ENCODE measurements around the gene CCDC33. TPM values are rescaled to one million over a fixed set of nuclear protein-coding genes. Genes with fewer than 3 reads are reported as not detected.

Gene CCDC33
- total RNA-seq, 1 donor from 2014 or later = 4.2 TPM

- Mint-ChIP-seq H3K27ac (no peak overlapping the region), H3K4me1 (peaks cover 4% of the 10 kb centered on the region), H3K27me3 (ENCODE audit: low read depth) (peaks cover 56% of the 10 kb centered on the region), H3K36me3 (no peaks in the 10 kb centered on the region), H3K9me3 (no peaks in the 10 kb centered on the region), H3K4me3 (no peak overlapping the region)
- DNase-seq (ENCODE audit: low spot score in 2 of 2, unreplicated experiment in 2 of 2) = no peak
- TF ChIP-seq CTCF (IDR thresholded peaks at IDR 0.05; ENCODE audit: unreplicated experiment) = no peak
These were observed 16.2 kb downstream of the CCDC33 start for GRCh38 chr15:74252291-74252690.

GRCh38 chr15:74252721-74253120 is 16.6 kb downstream of the CCDC33 start:
- DNase-seq (ENCODE audit: low spot score in 2 of 2, unreplicated experiment in 2 of 2) = no peak
- Mint-ChIP-seq H3K36me3 (no peaks in the 10 kb centered on the region), H3K27ac (no peak overlapping the region), H3K4me1 (peaks cover 4% of the 10 kb centered on the region), H3K27me3 (ENCODE audit: low read depth) (peaks cover 55% of the 10 kb centered on the region), H3K4me3 (no peak overlapping the region), H3K9me3 (no peaks in the 10 kb centered on the region)
- TF ChIP-seq CTCF (IDR thresholded peaks at IDR 0.05; ENCODE audit: unreplicated experiment) = no peak

- DNase-seq (ENCODE audit: low spot score in 2 of 2, unreplicated experiment in 2 of 2) = no peak
- Mint-ChIP-seq H3K4me3 (no peak overlapping the region), H3K27me3 (ENCODE audit: low read depth) (peaks cover 57% of the 10 kb centered on the region), H3K4me1 (peaks cover 4% of the 10 kb centered on the region), H3K36me3 (no peaks in the 10 kb centered on the region), H3K27ac (no peak overlapping the region), H3K9me3 (no peaks in the 10 kb centered on the region)
- no peak for TF ChIP-seq CTCF (IDR thresholded peaks at IDR 0.05; ENCODE audit: unreplicated experiment)
These were observed 17.2 kb downstream of the CCDC33 start for GRCh38 chr15:74253211-74253921.

GRCh38 chr15:74257105-74257504 is 21.0 kb downstream of the CCDC33 start:
- DNase-seq (ENCODE audit: low spot score in 2 of 2, unreplicated experiment in 2 of 2) = no peak
- Mint-ChIP-seq H3K9me3 (no peaks in the 10 kb centered on the region), H3K4me1 (peaks cover 17% of the 10 kb centered on the region), H3K27ac (no peak overlapping the region), H3K27me3 (ENCODE audit: low read depth) (peaks cover 62% of the 10 kb centered on the region), H3K36me3 (no peaks in the 10 kb centered on the region), H3K4me3 (no peak overlapping the region)
- TF ChIP-seq CTCF (IDR thresholded peaks at IDR 0.05; ENCODE audit: unreplicated experiment) = no peak

DNA sequence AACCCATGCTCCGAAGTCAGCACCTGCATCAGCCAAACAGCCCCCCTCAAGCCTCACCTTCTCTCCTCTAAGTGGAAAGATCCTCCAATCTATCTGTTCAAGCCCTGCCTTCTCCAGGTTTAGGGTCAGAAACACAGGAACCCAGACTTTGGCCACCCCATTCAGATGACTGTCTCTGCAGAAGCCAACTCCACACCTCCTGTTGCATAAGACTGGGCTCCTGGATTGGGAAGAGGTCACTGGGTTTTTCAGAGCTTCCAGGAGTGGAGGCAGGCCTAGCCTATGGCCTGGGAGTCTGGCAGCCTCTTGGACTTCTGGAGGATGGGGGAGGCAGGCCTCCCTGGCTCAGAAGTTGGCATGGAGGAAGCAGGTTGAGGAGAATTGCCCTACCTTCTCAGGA is 21.5 kb downstream of the CCDC33 start:
- no peak for TF ChIP-seq CTCF (IDR thresholded peaks at IDR 0.05; ENCODE audit: unreplicated experiment)
- H3K4me1 Mint-ChIP-seq = peaks cover 17% of the 10 kb centered on the region
- H3K4me3 Mint-ChIP-seq = no peak overlapping the region
- no peak overlapping the region for H3K27ac Mint-ChIP-seq
- H3K9me3 Mint-ChIP-seq = no peaks in the 10 kb centered on the region
- no peak for DNase-seq (ENCODE audit: low spot score in 2 of 2, unreplicated experiment in 2 of 2)
- H3K36me3 Mint-ChIP-seq = no peaks in the 10 kb centered on the region
- H3K27me3 Mint-ChIP-seq (ENCODE audit: low read depth) = peaks cover 66% of the 10 kb centered on the region

Data from mesothelial cell of epicardium (in vitro differentiated cells).